ENCODE measurements around the gene TSEN15.

TSEN15 gene

GRCh38 chr1:184060316-184060715 is 8.8 kb downstream of the TSEN15 start:
- Histone ChIP-seq H3K27ac (ENCODE audit: low read length) (no peak overlapping the region), H2AFZ (ENCODE audit: low read depth, low read length) (no peak overlapping the region), H3K9ac (ENCODE audit: low read length) (no peak overlapping the region), H4K20me1 (ENCODE audit: insufficient read depth, low read length) (no peaks in the 10 kb centered on the region), H3K4me1 (ENCODE audit: low read length) (no peaks in the 10 kb centered on the region), H3K9me3 (ENCODE audit: insufficient read depth, low read length) (no peaks in the 10 kb centered on the region), H3K4me3 (ENCODE audit: low read length) (no peak overlapping the region), H3K36me3 (replicated peaks; ENCODE audit: low read depth, low read length) (peaks cover 22% of the 10 kb centered on the region), H3K27me3 (ENCODE audit: low read depth, low read length) (no peaks in the 10 kb centered on the region), H3K4me2 (ENCODE audit: low read length) (no peak overlapping the region), H3K79me2 (ENCODE audit: low read length) (peaks cover 7% of the 10 kb centered on the region; the same call in 1 of the 2 replicates)
- TF ChIP-seq EZH2phosphoT487 (IDR thresholded peaks at IDR 0.05; ENCODE audit: low read depth): no peak

- Histone ChIP-seq H3K27ac (ENCODE audit: low read length) (no peak overlapping the region), H3K4me1 (ENCODE audit: low read length) (no peaks in the 10 kb centered on the region), H4K20me1 (ENCODE audit: insufficient read depth, low read length) (no peaks in the 10 kb centered on the region), H3K27me3 (ENCODE audit: low read depth, low read length) (no peaks in the 10 kb centered on the region), H3K79me2 (ENCODE audit: low read length) (peaks cover 7% of the 10 kb centered on the region; the same call in 1 of the 2 replicates), H3K4me3 (ENCODE audit: low read length) (no peak overlapping the region), H3K9me3 (ENCODE audit: insufficient read depth, low read length) (no peaks in the 10 kb centered on the region), H3K9ac (ENCODE audit: low read length) (no peak overlapping the region), H3K36me3 (replicated peaks; ENCODE audit: low read depth, low read length) (peaks cover 26% of the 10 kb centered on the region), H3K4me2 (ENCODE audit: low read length) (no peak overlapping the region), H2AFZ (ENCODE audit: low read depth, low read length) (no peak overlapping the region)
- TF ChIP-seq EZH2phosphoT487 (IDR thresholded peaks at IDR 0.05; ENCODE audit: low read depth): no peak
- no peak for TF ChIP-seq CTCF (IDR thresholded peaks at IDR 0.05; ENCODE audit: low read depth, low read length)
Observed at GRCh38 chr1:184061396-184062003, 10.0 kb downstream of the TSEN15 start.

- Histone ChIP-seq H2AFZ (ENCODE audit: low read depth, low read length) (no peak overlapping the region), H3K27ac (ENCODE audit: low read length) (no peak overlapping the region), H3K4me2 (ENCODE audit: low read length) (no peak overlapping the region)
Observed at GRCh38 chr1:184062640-184063286, 11.2 kb downstream of the TSEN15 start.

GRCh38 chr1:184065559-184065958 is 14.0 kb downstream of the TSEN15 start:
- H3K27me3 ChIP-seq (ENCODE audit: low read depth, low read length): no peaks in the 10 kb centered on the region
- H4K20me1 ChIP-seq (ENCODE audit: insufficient read depth, low read length): no peaks in the 10 kb centered on the region
- H3K36me3 ChIP-seq (replicated peaks; ENCODE audit: low read depth, low read length): peaks cover 18% of the 10 kb centered on the region
- no peak overlapping the region for H3K27ac ChIP-seq (ENCODE audit: low read length)
- no peaks in the 10 kb centered on the region for H3K79me2 ChIP-seq (ENCODE audit: low read length)
- no peaks in the 10 kb centered on the region for H3K4me1 ChIP-seq (ENCODE audit: low read length)
- no peaks in the 10 kb centered on the region for H3K9me3 ChIP-seq (ENCODE audit: insufficient read depth, low read length)
- no peak overlapping the region for H3K4me3 ChIP-seq (ENCODE audit: low read length)
- no peak overlapping the region for H3K9ac ChIP-seq (ENCODE audit: low read length)
- no peak overlapping the region for H2AFZ ChIP-seq (ENCODE audit: low read depth, low read length)
- H3K4me2 ChIP-seq (ENCODE audit: low read length): no peak overlapping the region
- TF ChIP-seq CTCF (IDR thresholded peaks at IDR 0.05; ENCODE audit: low read depth, low read length): no peak

More at GRCh38 chr1:184062640-184063286, 11.2 kb downstream of the TSEN15 start:
- Histone ChIP-seq H3K27me3 (ENCODE audit: low read depth, low read length) (no peaks in the 10 kb centered on the region), H3K9me3 (ENCODE audit: insufficient read depth, low read length) (no peaks in the 10 kb centered on the region), H3K4me3 (ENCODE audit: low read length) (no peak overlapping the region), H4K20me1 (ENCODE audit: insufficient read depth, low read length) (no peaks in the 10 kb centered on the region), H3K36me3 (replicated peaks; ENCODE audit: low read depth, low read length) (peaks cover 30% of the 10 kb centered on the region), H3K4me1 (ENCODE audit: low read length) (no peaks in the 10 kb centered on the region), H3K9ac (ENCODE audit: low read length) (no peak overlapping the region), H3K79me2 (ENCODE audit: low read length) (no peaks in the 10 kb centered on the region; the same call in 1 of the 2 replicates)
- no peak for TF ChIP-seq EZH2phosphoT487 (IDR thresholded peaks at IDR 0.05; ENCODE audit: low read depth)

- no peaks in the 10 kb centered on the region for H4K20me1 ChIP-seq (ENCODE audit: insufficient read depth, low read length)
- no peak overlapping the region for H3K4me3 ChIP-seq (ENCODE audit: low read length)
- no peaks in the 10 kb centered on the region for H3K4me1 ChIP-seq (ENCODE audit: low read length)
- no peak overlapping the region for H3K27ac ChIP-seq (ENCODE audit: low read length)
- no peak for TF ChIP-seq EZH2phosphoT487 (IDR thresholded peaks at IDR 0.05; ENCODE audit: low read depth)
- TF ChIP-seq CTCF (IDR thresholded peaks at IDR 0.05; ENCODE audit: low read depth, low read length): no peak
- no peaks in the 10 kb centered on the region for H3K9me3 ChIP-seq (ENCODE audit: insufficient read depth, low read length)
- H3K4me2 ChIP-seq (ENCODE audit: low read length): no peak overlapping the region
- no peaks in the 10 kb centered on the region for H3K27me3 ChIP-seq (ENCODE audit: low read depth, low read length)
- peaks cover 18% of the 10 kb centered on the region for H3K36me3 ChIP-seq (replicated peaks; ENCODE audit: low read depth, low read length)
- H2AFZ ChIP-seq (ENCODE audit: low read depth, low read length): no peak overlapping the region
- no peak overlapping the region for H3K9ac ChIP-seq (ENCODE audit: low read length)
- no peaks in the 10 kb centered on the region for H3K79me2 ChIP-seq (ENCODE audit: low read length)
Observed at GRCh38 chr1:184068354-184068753, 16.8 kb downstream of the TSEN15 start.
